ENCODE data around the gene NFAT5. TPM values are rescaled to one million over a fixed set of nuclear protein-coding genes. Genes with fewer than 3 reads are reported as not detected.
A peak's percentile ranks its signal among the peaks of the same experiment; 100 is the strongest.

The NFAT5 gene
- total RNA-seq, 1 experiment from 2014 or later: 34.8 TPM

DNA sequence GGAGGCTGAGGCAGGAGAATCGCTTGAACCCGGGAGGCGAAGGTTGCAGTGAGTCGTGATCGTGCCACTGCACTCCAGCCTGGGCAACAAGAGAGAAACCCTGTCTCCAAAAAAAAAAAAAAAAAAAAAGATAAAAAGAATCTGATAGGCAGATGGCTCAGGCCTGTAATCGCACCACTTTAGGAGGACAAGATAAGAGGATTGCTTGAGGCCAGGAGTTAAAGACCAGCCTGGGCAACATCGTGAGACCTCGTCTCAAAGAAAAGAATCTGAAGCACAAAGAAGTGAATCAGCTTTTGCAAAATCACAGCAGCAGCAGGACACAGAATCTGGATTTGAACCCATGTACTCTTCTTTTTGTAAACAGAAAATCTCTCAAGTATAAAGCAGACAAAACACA is 181.3 kb downstream of the NFAT5 start:
- no peaks in the 10 kb centered on the region for H3K9me3 ChIP-seq (ENCODE audit: low read depth, low read length, poor library complexity, severe bottlenecking)
- BruUV-seq (replicated peaks): no TSS peak
- ChIA-PET CTCF (no interaction called here), POLR2A (ENCODE audit: low non-redundant PET) (no interaction called here)
- no peak overlapping the region for H3K27ac ChIP-seq (ENCODE audit: low read depth, low read length, poor library complexity, severe bottlenecking)
- peaks cover 95% of the 10 kb centered on the region for H3K36me3 ChIP-seq (ENCODE audit: insufficient read depth, low read length, poor library complexity, severe bottlenecking)
- H3K4me1 ChIP-seq (ENCODE audit: insufficient read depth, low read length, poor library complexity, severe bottlenecking): no peaks in the 10 kb centered on the region
- H3K4me3 ChIP-seq (ENCODE audit: low read depth, low read length, poor library complexity, severe bottlenecking): no peak overlapping the region
- intact Hi-C loops (cut with micrococcal nuclease; ENCODE audit: unreplicated experiment): no loop called here
- TF ChIP-seq, protein P1, sequence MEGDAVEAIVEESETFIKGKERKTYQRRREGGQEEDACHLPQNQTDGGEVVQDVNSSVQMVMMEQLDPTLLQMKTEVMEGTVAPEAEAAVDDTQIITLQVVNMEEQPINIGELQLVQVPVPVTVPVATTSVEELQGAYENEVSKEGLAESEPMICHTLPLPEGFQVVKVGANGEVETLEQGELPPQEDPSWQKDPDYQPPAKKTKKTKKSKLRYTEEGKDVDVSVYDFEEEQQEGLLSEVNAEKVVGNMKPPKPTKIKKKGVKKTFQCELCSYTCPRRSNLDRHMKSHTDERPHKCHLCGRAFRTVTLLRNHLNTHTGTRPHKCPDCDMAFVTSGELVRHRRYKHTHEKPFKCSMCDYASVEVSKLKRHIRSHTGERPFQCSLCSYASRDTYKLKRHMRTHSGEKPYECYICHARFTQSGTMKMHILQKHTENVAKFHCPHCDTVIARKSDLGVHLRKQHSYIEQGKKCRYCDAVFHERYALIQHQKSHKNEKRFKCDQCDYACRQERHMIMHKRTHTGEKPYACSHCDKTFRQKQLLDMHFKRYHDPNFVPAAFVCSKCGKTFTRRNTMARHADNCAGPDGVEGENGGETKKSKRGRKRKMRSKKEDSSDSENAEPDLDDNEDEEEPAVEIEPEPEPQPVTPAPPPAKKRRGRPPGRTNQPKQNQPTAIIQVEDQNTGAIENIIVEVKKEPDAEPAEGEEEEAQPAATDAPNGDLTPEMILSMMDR (conservative IDR thresholded peaks at IDR 0.05; ENCODE audit: low read depth, low read length): no peak
- TF ChIP-seq EZH2 (IDR thresholded peaks at IDR 0.05; ENCODE audit: borderline replicate concordance, low read depth, low read length, poor library complexity, severe bottlenecking): no peak
- no peaks in the 10 kb centered on the region for H3K27me3 ChIP-seq (replicated peaks; ENCODE audit: insufficient read depth, low read depth, low read length, poor library complexity)
- DNase-seq (ENCODE audit: low spot score): no peak

DNA sequence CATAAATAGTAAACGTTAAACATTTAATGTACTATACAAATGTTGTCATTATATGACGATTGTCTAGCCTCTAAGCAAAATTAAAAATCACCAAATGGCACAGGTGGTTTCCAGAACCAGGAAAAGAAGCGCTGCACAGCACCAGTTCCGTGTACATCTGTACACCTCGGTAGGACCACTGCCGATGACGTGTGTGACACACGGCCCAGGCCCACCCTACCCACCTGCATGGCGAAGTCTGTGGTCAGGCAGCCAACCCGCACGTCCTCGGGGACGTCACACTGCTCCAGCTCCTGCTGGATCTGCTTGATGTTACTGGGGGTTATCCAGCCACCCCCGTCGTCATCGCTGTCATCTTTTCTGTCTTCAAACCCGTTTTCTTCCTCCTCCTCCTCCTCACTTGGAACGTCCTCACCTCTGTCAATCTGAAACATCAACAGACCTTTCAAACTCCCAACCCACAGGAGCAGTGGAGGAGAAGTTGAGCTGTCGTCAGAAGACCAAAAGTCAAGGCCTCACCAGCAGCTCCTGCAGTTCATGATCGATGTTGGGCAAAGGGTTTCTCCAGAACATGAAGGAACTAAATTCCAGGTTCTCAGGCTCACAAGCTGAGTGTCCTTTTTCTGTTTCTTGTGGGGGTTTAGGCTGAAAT is 183.1 kb downstream of the NFAT5 start:
- no TSS peak for BruUV-seq (replicated peaks)
- TF ChIP-seq EZH2 (IDR thresholded peaks at IDR 0.05; ENCODE audit: borderline replicate concordance, low read depth, low read length, poor library complexity, severe bottlenecking): no peak
- TF ChIP-seq, protein P1 (conservative IDR thresholded peaks at IDR 0.05; ENCODE audit: low read depth, low read length): no peak
- intact Hi-C loops (cut with micrococcal nuclease; ENCODE audit: unreplicated experiment): no loop called here
- H3K4me1 ChIP-seq (ENCODE audit: insufficient read depth, low read length, poor library complexity, severe bottlenecking): peaks cover 7% of the 10 kb centered on the region
- POLR2A ChIA-PET (ENCODE audit: low non-redundant PET): no interaction called here
- H3K27me3 ChIP-seq (replicated peaks; ENCODE audit: insufficient read depth, low read depth, low read length, poor library complexity): no peaks in the 10 kb centered on the region
- CTCF ChIA-PET: interaction anchor here (0.6 kb wide), 1 partner anchor 18 kb away, joined by 3 read pairs; no protein-coding TSS in a partner anchor
- no peak for DNase-seq (ENCODE audit: low spot score)
- H3K4me3 ChIP-seq (ENCODE audit: low read depth, low read length, poor library complexity, severe bottlenecking): no peak overlapping the region
- H3K36me3 ChIP-seq (ENCODE audit: insufficient read depth, low read length, poor library complexity, severe bottlenecking): peaks cover 90% of the 10 kb centered on the region
- H3K27ac ChIP-seq (ENCODE audit: low read depth, low read length, poor library complexity, severe bottlenecking): no peak overlapping the region
- no peaks in the 10 kb centered on the region for H3K9me3 ChIP-seq (ENCODE audit: low read depth, low read length, poor library complexity, severe bottlenecking)

DNA sequence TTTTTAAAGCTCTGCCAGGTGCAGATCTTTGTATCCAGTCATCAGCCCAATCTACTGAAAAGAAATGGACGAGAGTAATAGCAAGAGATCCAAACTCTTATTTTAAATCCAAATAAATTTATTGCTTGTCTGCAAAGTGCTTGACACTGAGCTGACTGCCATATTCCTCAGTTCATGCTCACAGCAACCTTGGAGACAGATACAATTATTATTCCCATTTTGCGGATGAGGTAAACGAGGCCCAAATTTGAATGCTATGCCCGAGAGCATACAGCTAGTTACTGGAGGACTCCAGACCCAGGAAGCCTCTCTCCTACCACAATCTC is 188.3 kb downstream of the NFAT5 start:
- TF ChIP-seq, protein P1 (conservative IDR thresholded peaks at IDR 0.05; ENCODE audit: low read depth, low read length): no peak
- TF ChIP-seq EZH2 (IDR thresholded peaks at IDR 0.05; ENCODE audit: borderline replicate concordance, low read depth, low read length, poor library complexity, severe bottlenecking): no peak
- Histone ChIP-seq H3K4me1 (ENCODE audit: insufficient read depth, low read length, poor library complexity, severe bottlenecking) (peaks cover 7% of the 10 kb centered on the region), H3K9me3 (ENCODE audit: low read depth, low read length, poor library complexity, severe bottlenecking) (no peaks in the 10 kb centered on the region), H3K27me3 (replicated peaks; ENCODE audit: insufficient read depth, low read depth, low read length, poor library complexity) (no peaks in the 10 kb centered on the region), H3K27ac (ENCODE audit: low read depth, low read length, poor library complexity, severe bottlenecking) (peak overlapping the region; percentile 79), H3K36me3 (ENCODE audit: insufficient read depth, low read length, poor library complexity, severe bottlenecking) (peaks cover 39% of the 10 kb centered on the region), H3K4me3 (ENCODE audit: low read depth, low read length, poor library complexity, severe bottlenecking) (peak overlapping the region; percentile 85)
- ChIA-PET CTCF (interaction anchor here (0.5 to 1.4 kb wide), 7 partner anchors 26 to 358 kb away, joined by 3 to 13 read pairs (median 5); no protein-coding TSS in a partner anchor), POLR2A (ENCODE audit: low non-redundant PET) (no interaction called here)
- TSS peak; percentile 58 for BruUV-seq (replicated peaks)
- no peak for DNase-seq (ENCODE audit: low spot score)
- intact Hi-C loops (cut with micrococcal nuclease; ENCODE audit: unreplicated experiment): loop anchor here (1.0 kb wide), 2 partner anchors 45 to 358 kb away; no protein-coding TSS in a partner anchor

Small RNA genes within 50 kb of the gene (microRNA-seq; reads per million reads assigned to microRNA genes)
- gene MIR1538: 2.4 reads per million

Other genes with a start within 250 kb of the NFAT5 start
- gene PDF, start 235.4 kb upstream of the NFAT5 start, total RNA-seq (2021): 24.8 and 32.4 TPM in 2 replicates
- 47.6 and 52.4 TPM in 2 replicates for gene COG8, start 226.4 kb upstream of the NFAT5 start, total RNA-seq (2021)
- 55.1 and 66.4 TPM in 2 replicates for gene NIP7, start 226.2 kb upstream of the NFAT5 start, total RNA-seq (2021)
- 1.8 TPM in 1 of 2 replicates, not detected in the other for gene TMED6, start 214.2 kb upstream of the NFAT5 start, total RNA-seq (2021)
- gene TERF2, start 180.0 kb upstream of the NFAT5 start, total RNA-seq (2021): 42.8 and 46.1 TPM in 2 replicates
- gene CYB5B, start 141.3 kb upstream of the NFAT5 start, total RNA-seq (2021): 223 and 242 TPM in 2 replicates
- gene NQO1, start 160.6 kb downstream of the NFAT5 start, total RNA-seq (2021): 46.9 and 61.7 TPM in 2 replicates
- gene NOB1, start 189.0 kb downstream of the NFAT5 start, total RNA-seq (2021): 78.1 and 93.3 TPM in 2 replicates
- 32.4 and 38.5 TPM in 2 replicates for gene WWP2, start 196.4 kb downstream of the NFAT5 start, total RNA-seq (2021)

All from A673 (cell line).